GM19043 (cell line): Measurements from ENCODE around the gene PSKH1.
"Not testable (repeated sequence)": the region's sequence is repeated elsewhere in the genome, so short reads cannot be mapped to it uniquely, and the experiment has no call there.

Source experiments
- ATAC-seq: cut with Tn5 transposase; IDR thresholded peaks from one replicate; pipeline ENCODE4 v1.9.1; 2021; ENCODE audit warnings: low read depth; ENCODE audit not compliant: unreplicated experiment

PSKH1 gene

GRCh38 chr16:67892899-67893742 is at the start of gene PSKH1:
Gene PSKH1, plus strand, starts transcription at chr16:67893254. Its CDS starts 15,496 bp downstream, at chr16:67908750.
- ATAC-seq = peak; percentile 96

GRCh38 chr16:67843343-67843765 is 49.7 kb upstream of the PSKH1 start:
- no peak for ATAC-seq

- no peak for ATAC-seq
Measured at GRCh38 chr16:67844497-67844896, 48.6 kb upstream of the PSKH1 start.

GRCh38 chr16:67845291-67846062 is 47.6 kb upstream of the PSKH1 start:
- ATAC-seq = no peak

- ATAC-seq = no peak
Measured at GRCh38 chr16:67846063-67846319, 47.1 kb upstream of the PSKH1 start.

GRCh38 chr16:67846320-67847063 is 46.6 kb upstream of the PSKH1 start, which contains the start of gene NUTF2:
Gene NUTF2, plus strand, starts transcription at chr16:67846933. Its CDS starts 18,198 bp downstream, at chr16:67865131.
- peak; percentile 54 for ATAC-seq

GRCh38 chr16:67847064-67847861 is 45.8 kb upstream of the PSKH1 start, which contains the start of gene CENPT:
Gene CENPT, minus strand, starts transcription at chr16:67847693. Its CDS starts 13,834 bp downstream, at chr16:67833859.
- peak; percentile 31 for ATAC-seq

- no peak for ATAC-seq
Measured at GRCh38 chr16:67848118-67848517, 44.9 kb upstream of the PSKH1 start.

GRCh38 chr16:67853670-67854069 is 39.4 kb upstream of the PSKH1 start:
- no peak for ATAC-seq

GRCh38 chr16:67855789-67856188 is 37.3 kb upstream of the PSKH1 start:
- ATAC-seq = no peak

GRCh38 chr16:67856927-67857546 is 36.0 kb upstream of the PSKH1 start:
- ATAC-seq = no peak

GRCh38 chr16:67857547-67858233 is 35.4 kb upstream of the PSKH1 start:
- no peak for ATAC-seq

- no peak for ATAC-seq
Measured at GRCh38 chr16:67858500-67858899, 34.6 kb upstream of the PSKH1 start.

GRCh38 chr16:67860589-67861398 is 32.3 kb upstream of the PSKH1 start:
- no peak for ATAC-seq

- no peak for ATAC-seq
Measured at GRCh38 chr16:67861877-67862276, 31.2 kb upstream of the PSKH1 start.

- ATAC-seq = no peak
Measured at GRCh38 chr16:67862623-67863583, 30.2 kb upstream of the PSKH1 start.

GRCh38 chr16:67864044-67864443 is 29.0 kb upstream of the PSKH1 start:
- ATAC-seq = not testable (repeated sequence)
